ENCODE data around the gene HIVEP2. TPM values are rescaled to one million over a fixed set of nuclear protein-coding genes. Genes with fewer than 3 reads are reported as not detected.

Gene HIVEP2
- total and polyA plus RNA-seq, 8 donors, result 0.58 to 14.3 (median 4.8) TPM

GRCh38 chr6:142914937-142915697 is 29.9 kb downstream of the HIVEP2 start:
- intact Hi-C loops (cut with DNase I; ENCODE audit: low total_unique reads), result no loop called here
- DNase-seq, result no peak
- Histone ChIP-seq H3K4me1 (no peaks in the 10 kb centered on the region), H3K9me3 (no peaks in the 10 kb centered on the region), H3K27me3 (no peaks in the 10 kb centered on the region), H3K4me3 (no peak overlapping the region), H3K27ac (no peak overlapping the region), H3K36me3 (no peaks in the 10 kb centered on the region)
- 94 to 99% (median 94%) methylated on average over 2 of the region's 2 CpGs for whole genome bisulfite sequencing, 5 donors
- no peak for TF ChIP-seq EP300 (IDR thresholded peaks at IDR 0.05)
- no peak for TF ChIP-seq POLR2A (IDR thresholded peaks at IDR 0.05)
- TF ChIP-seq POLR2AphosphoS5 (IDR thresholded peaks at IDR 0.05), result no peak
- TF ChIP-seq CTCF (IDR thresholded peaks at IDR 0.05), result no peak

DNA sequence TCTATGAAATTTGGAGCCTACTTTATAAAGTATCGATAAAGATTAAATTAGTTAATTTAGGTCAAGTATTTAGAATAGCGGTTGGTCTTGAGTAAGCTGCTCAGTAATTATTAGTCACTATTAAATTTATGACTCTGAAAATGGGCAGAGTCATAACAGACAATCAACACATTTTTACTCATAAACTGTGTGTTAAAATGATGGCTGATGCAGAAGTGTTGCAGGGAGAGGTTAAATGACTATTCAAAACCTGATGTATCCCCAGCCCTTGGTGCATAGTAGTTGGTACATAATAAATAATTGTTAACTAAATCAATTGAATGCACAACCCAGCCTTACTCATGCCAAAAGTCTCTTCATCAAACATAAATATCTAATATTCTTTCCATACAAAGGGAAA is 30.6 kb downstream of the HIVEP2 start:
- no peaks in the 10 kb centered on the region for H3K9me3 ChIP-seq
- TF ChIP-seq POLR2AphosphoS5 (IDR thresholded peaks at IDR 0.05) (no peak), POLR2A (IDR thresholded peaks at IDR 0.05) (no peak), EP300 (IDR thresholded peaks at IDR 0.05) (no peak), CTCF (IDR thresholded peaks at IDR 0.05) (no peak)
- intact Hi-C loops (cut with DNase I; ENCODE audit: low total_unique reads), result no loop called here
- no peaks in the 10 kb centered on the region for H3K4me1 ChIP-seq
- H3K27me3 ChIP-seq, result no peaks in the 10 kb centered on the region
- H3K36me3 ChIP-seq, result no peaks in the 10 kb centered on the region
- H3K27ac ChIP-seq, result no peak overlapping the region
- WGBS, 5 donors, result 78 to 92% (median 88%) methylated on average over 2 of the region's 2 CpGs
- H3K4me3 ChIP-seq, result no peak overlapping the region
- DNase-seq, result no peak

DNA sequence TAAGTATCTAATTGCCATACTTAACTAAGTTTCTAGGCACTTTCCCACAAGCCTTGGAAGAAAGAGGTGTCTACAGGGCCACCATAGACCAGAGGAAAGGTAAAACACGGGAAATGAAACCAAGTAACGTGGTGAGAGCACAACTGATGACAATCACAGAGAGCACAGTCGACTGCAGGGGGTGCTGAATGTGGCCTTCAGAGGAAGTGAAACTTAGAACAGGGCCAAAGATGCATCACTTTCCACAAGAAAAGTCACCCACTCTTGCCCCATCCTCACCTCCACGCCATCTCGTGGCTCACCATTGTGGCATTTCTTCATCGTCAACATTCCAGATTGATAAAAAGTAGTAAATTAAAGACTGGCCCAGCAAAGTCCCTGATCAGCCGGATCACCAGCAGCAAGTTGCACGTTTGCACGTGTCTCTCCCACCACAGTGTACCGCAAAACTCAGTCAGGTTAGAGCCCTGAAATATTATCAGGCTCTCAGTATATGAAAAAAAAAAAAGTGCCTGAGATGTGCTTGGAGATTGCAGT is 31.4 kb downstream of the HIVEP2 start:
- H3K36me3 ChIP-seq, result no peaks in the 10 kb centered on the region
- intact Hi-C loops (cut with DNase I; ENCODE audit: low total_unique reads), result no loop called here
- DNase-seq, result peak in 1 of 2 donors; percentile 54
- H3K4me3 ChIP-seq, result no peak overlapping the region
- TF ChIP-seq EP300 (IDR thresholded peaks at IDR 0.05) (no peak), POLR2AphosphoS5 (IDR thresholded peaks at IDR 0.05) (no peak), CTCF (IDR thresholded peaks at IDR 0.05) (no peak), POLR2A (IDR thresholded peaks at IDR 0.05) (no peak)
- no peaks in the 10 kb centered on the region for H3K27me3 ChIP-seq
- peak overlapping the region in 3 of 5 donors; percentile 9 to 31 (median 30) for H3K27ac ChIP-seq
- H3K4me1 ChIP-seq, result no peaks in the 10 kb centered on the region
- no peaks in the 10 kb centered on the region for H3K9me3 ChIP-seq
- WGBS, 5 donors, result 80 to 86% (median 84%) methylated on average over 10 of the region's 10 CpGs

- no peak for TF ChIP-seq CTCF (IDR thresholded peaks at IDR 0.05)
- TF ChIP-seq EP300 (IDR thresholded peaks at IDR 0.05), result no peak
- no peak for TF ChIP-seq POLR2AphosphoS5 (IDR thresholded peaks at IDR 0.05)
- TF ChIP-seq POLR2A (IDR thresholded peaks at IDR 0.05), result no peak
- no peak overlapping the region for H3K4me3 ChIP-seq
- no peaks in the 10 kb centered on the region for H3K4me1 ChIP-seq
- H3K9me3 ChIP-seq, result no peaks in the 10 kb centered on the region
- no peaks in the 10 kb centered on the region for H3K27me3 ChIP-seq
- intact Hi-C loops (cut with DNase I; ENCODE audit: low total_unique reads), result no loop called here
- peak overlapping the region in 2 of 5 donors; percentile 9 to 30 for H3K27ac ChIP-seq
- DNase-seq, result no peak
- no peaks in the 10 kb centered on the region for H3K36me3 ChIP-seq
- 77 to 86% (median 80%) methylated on average over 5 of the region's 5 CpGs for WGBS, 5 donors
Measured at GRCh38 chr6:142913036-142913510, 31.9 kb downstream of the HIVEP2 start.

All from stomach (tissue), 9 donors.